Activated CD8-positive, alpha-beta T cell treated with anti-CD3 and anti-CD28 coated beads, Interleukin-2, amount 10 ng/mL, durations not matched to agents 7 days and 5 days (primary cell): Measurements from ENCODE around the gene PIGW. TPM values are rescaled to one million over a fixed set of nuclear protein-coding genes. Genes with fewer than 3 reads are reported as not detected.

Experiments used
- total RNA-seq, 2 experiments: library from RNA; stranded (reverse); gene quantifications; one replicate each; pipeline ENCODE4 v1.2.3, GENCODE V29; 2021

PIGW gene
- total RNA-seq, 2 experiments from 2014 or later: 8.0 to 11.7 TPM

Other genes with a start within 250 kb of the PIGW start
- not detected for gene TBC1D3G, start 211.1 kb upstream of the PIGW start, total RNA-seq
- not detected for gene TBC1D3H, start 146.6 kb upstream of the PIGW start, total RNA-seq
- gene ZNHIT3, start 48.3 kb upstream of the PIGW start, total RNA-seq: 10 to 100 TPM; 32.2 to 33.7 TPM
- gene MYO19, start 119 bp upstream of the PIGW start, total RNA-seq: 100 to 1,000 TPM; 136 to 142 TPM
- 100 to 1,000 TPM; 112 to 122 TPM for gene GGNBP2, start 9.9 kb downstream of the PIGW start, total RNA-seq
- gene DHRS11, start 56.9 kb downstream of the PIGW start, total RNA-seq: 1 to 10 TPM; 4.7 to 5.0 TPM
- 10 to 100 TPM; 10.7 to 13.1 TPM for gene MRM1, start 66.6 kb downstream of the PIGW start, total RNA-seq